ENCODE data around the gene ARMH3.

ARMH3 gene, protein sequence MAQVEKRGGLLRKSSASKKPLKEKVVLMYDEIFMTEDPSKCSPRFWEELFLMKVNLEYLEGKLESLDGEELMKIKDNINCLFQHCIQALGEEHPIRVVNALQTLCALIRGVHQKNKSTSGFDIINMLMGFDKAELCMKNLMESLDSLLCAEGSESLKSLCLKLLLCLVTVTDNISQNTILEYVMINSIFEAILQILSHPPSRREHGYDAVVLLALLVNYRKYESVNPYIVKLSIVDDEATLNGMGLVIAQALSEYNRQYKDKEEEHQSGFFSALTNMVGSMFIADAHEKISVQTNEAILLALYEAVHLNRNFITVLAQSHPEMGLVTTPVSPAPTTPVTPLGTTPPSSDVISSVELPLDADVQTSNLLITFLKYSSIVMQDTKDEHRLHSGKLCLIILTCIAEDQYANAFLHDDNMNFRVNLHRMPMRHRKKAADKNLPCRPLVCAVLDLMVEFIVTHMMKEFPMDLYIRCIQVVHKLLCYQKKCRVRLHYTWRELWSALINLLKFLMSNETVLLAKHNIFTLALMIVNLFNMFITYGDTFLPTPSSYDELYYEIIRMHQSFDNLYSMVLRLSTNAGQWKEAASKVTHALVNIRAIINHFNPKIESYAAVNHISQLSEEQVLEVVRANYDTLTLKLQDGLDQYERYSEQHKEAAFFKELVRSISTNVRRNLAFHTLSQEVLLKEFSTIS
- 28.5 to 40.0 (median 38.9) reads per million in 3 donors for total RNA-seq

DNA sequence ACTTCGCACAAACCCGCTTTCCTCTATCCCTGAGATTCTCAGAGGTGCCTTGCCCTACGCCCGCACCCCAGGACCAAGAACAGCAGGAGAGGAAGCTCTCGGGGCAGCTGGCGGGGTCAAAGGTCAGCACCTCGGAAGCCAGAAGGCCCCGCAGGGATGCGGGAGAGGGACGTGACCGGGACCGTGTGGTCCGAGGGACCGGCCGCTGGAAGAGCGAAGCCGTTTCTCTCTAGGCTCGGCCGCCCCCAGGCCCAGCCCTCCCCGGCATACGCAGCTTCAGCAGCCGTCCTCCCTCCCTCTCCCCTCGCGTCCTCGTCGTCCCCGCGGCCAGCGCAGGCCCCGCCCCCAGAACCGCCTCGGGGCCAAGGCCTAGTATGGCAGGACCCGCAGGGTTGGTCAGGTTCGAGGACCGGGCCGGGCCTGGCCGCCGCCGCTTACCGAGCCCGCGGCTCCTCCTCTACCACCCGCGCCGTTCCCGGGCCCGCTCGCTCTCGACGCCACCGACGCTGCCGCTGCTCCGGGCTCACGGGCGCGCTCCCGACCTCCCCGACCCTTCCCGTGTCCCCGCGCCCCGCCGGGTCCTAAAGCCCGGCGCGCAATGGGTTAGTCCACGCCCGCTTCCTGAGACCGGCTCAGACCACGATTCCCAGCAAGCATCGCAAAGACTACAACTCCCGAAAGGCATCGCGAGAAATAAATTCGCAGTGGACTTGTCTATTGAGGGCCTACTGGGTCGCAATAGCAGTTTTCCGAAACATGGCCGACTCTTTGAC is at the start of gene ARMH3:
Gene ARMH3, minus strand, starts transcription at position 527 of the 773 bp plus-strand sequence. CDS start 16,059 bp downstream, outside the sequence.
- H3K4me3 ChIP-seq (ENCODE audit: insufficient read depth, low read depth, low read length, poor library complexity, severe bottlenecking): peak within 1 kb of the TSS; percentile 85
- no peaks in the 10 kb centered on the region for H3K36me3 ChIP-seq (ENCODE audit: control insufficient read depth, insufficient read depth, low read length)
- peak within 1 kb of the TSS; percentile 88 for H3K27ac ChIP-seq (ENCODE audit: insufficient read depth, low read length, poor library complexity, severe bottlenecking)
- H3K27me3 ChIP-seq (replicated peaks; ENCODE audit: control insufficient read depth, insufficient read depth, low read length, poor library complexity, severe bottlenecking): no peaks in the 10 kb centered on the region
- H3K4me1 ChIP-seq (ENCODE audit: control insufficient read depth, insufficient read depth, low read length, poor library complexity, severe bottlenecking): peaks cover 5% of the 10 kb centered on the region
- DNase-seq: peak; percentile 71 to 79 (median 79)
- no peaks in the 10 kb centered on the region for H3K9me3 ChIP-seq (ENCODE audit: control insufficient read depth, low read length)

DNA sequence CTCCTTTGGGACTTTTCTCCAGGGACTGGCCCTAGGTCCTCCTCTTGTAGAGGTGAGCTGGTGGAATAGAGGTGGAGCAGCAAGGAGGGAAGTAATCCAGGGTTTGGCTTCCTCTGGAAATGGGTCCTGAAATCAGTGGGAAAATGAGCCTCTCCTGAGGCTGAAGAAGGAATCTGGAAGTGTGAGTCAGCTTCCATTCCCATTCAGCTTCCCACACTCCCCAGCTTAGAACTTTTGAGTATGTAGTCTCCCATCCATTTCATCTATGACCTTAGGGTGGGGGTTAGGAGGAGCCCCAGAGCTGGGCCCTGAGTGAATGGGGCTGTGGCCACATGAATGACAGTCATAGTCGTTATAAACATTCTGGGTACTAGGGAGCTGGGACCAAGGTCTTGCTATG is 46.4 kb upstream of the ARMH3 start:
- peaks cover 6% of the 10 kb centered on the region for H3K36me3 ChIP-seq (ENCODE audit: control insufficient read depth, insufficient read depth, low read length)
- H3K4me3 ChIP-seq (ENCODE audit: insufficient read depth, low read depth, low read length, poor library complexity, severe bottlenecking): no peak overlapping the region
- no peak for DNase-seq
- no peak overlapping the region for H3K27ac ChIP-seq (ENCODE audit: insufficient read depth, low read length, poor library complexity, severe bottlenecking)
- H3K9me3 ChIP-seq (ENCODE audit: control insufficient read depth, low read length): no peaks in the 10 kb centered on the region
- no peaks in the 10 kb centered on the region for H3K27me3 ChIP-seq (replicated peaks; ENCODE audit: control insufficient read depth, insufficient read depth, low read length, poor library complexity, severe bottlenecking)
- peaks cover 6% of the 10 kb centered on the region for H3K4me1 ChIP-seq (ENCODE audit: control insufficient read depth, insufficient read depth, low read length, poor library complexity, severe bottlenecking)

DNA sequence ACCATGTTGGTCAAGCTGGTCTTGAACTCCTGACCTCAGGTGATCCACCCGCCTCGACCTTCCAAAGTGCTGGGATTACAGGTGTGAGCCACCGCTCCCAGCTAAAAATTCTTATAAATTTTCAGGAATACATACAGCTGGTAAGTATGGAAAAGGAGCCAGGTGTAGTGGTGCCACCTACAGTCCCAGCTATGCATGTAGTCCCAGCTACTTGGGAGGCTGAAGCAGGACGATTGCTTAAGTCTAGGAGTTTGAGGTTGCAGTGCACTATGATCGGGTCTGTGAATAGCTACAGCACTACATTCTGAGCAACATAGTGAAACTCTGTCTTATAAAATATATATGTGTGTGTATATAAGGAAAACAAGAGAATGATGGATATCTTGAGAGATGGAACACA is 45.2 kb upstream of the ARMH3 start:
- Histone ChIP-seq H3K4me3 (ENCODE audit: insufficient read depth, low read depth, low read length, poor library complexity, severe bottlenecking) (no peak overlapping the region), H3K36me3 (ENCODE audit: control insufficient read depth, insufficient read depth, low read length) (no peaks in the 10 kb centered on the region), H3K4me1 (ENCODE audit: control insufficient read depth, insufficient read depth, low read length, poor library complexity, severe bottlenecking) (peaks cover 6% of the 10 kb centered on the region), H3K27ac (ENCODE audit: insufficient read depth, low read length, poor library complexity, severe bottlenecking) (no peak overlapping the region), H3K9me3 (ENCODE audit: control insufficient read depth, low read length) (no peaks in the 10 kb centered on the region), H3K27me3 (replicated peaks; ENCODE audit: control insufficient read depth, insufficient read depth, low read length, poor library complexity, severe bottlenecking) (no peaks in the 10 kb centered on the region)
- no peak for DNase-seq

DNA sequence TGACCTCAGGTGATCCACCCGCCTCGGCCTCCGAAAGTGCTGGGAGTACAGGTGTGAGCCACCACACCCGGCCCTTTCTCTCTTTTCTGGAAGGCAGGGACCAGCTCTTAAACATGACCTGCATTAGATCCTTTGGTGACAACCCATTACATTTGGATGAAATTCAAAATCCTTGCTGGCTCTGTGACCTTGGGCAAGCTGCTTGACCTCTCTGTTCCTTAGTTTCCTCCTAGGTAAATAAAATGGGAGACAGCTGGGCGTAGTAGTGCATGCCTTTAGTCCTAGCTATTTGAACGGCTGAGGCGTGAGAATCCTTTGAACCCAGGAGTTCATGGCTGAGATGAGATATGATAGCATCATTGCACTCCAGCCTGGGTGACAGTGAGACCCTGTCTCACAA is 40.5 kb upstream of the ARMH3 start:
- DNase-seq: no peak
- Histone ChIP-seq H3K4me3 (ENCODE audit: insufficient read depth, low read depth, low read length, poor library complexity, severe bottlenecking) (no peak overlapping the region), H3K27ac (ENCODE audit: insufficient read depth, low read length, poor library complexity, severe bottlenecking) (no peak overlapping the region), H3K27me3 (replicated peaks; ENCODE audit: control insufficient read depth, insufficient read depth, low read length, poor library complexity, severe bottlenecking) (no peaks in the 10 kb centered on the region), H3K36me3 (ENCODE audit: control insufficient read depth, insufficient read depth, low read length) (no peaks in the 10 kb centered on the region), H3K4me1 (ENCODE audit: control insufficient read depth, insufficient read depth, low read length, poor library complexity, severe bottlenecking) (no peaks in the 10 kb centered on the region), H3K9me3 (ENCODE audit: control insufficient read depth, low read length) (no peaks in the 10 kb centered on the region)

DNA sequence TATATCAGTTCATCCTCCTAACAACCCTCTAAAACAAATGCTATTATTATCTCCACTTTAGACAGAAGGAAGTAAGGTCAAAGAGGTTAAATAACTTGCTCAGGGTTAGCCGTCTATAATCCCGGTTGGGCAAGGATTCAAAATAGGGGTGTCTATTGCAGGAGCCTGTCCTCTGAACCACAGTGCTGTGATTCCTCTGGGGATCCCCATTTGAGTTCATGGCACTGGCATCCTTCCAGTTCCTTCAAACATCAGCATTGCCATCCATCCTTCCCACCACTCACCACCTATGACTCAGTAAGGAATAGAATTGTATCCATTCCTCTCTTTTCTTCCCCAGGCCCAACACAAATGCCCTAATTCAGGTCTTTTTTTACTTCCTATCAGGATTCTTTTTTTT is 34.8 kb upstream of the ARMH3 start:
- no peak overlapping the region for H3K4me3 ChIP-seq (ENCODE audit: insufficient read depth, low read depth, low read length, poor library complexity, severe bottlenecking)
- no peaks in the 10 kb centered on the region for H3K9me3 ChIP-seq (ENCODE audit: control insufficient read depth, low read length)
- no peaks in the 10 kb centered on the region for H3K27me3 ChIP-seq (replicated peaks; ENCODE audit: control insufficient read depth, insufficient read depth, low read length, poor library complexity, severe bottlenecking)
- no peak for DNase-seq
- no peak overlapping the region for H3K27ac ChIP-seq (ENCODE audit: insufficient read depth, low read length, poor library complexity, severe bottlenecking)
- H3K36me3 ChIP-seq (ENCODE audit: control insufficient read depth, insufficient read depth, low read length): no peaks in the 10 kb centered on the region
- no peaks in the 10 kb centered on the region for H3K4me1 ChIP-seq (ENCODE audit: control insufficient read depth, insufficient read depth, low read length, poor library complexity, severe bottlenecking)

DNA sequence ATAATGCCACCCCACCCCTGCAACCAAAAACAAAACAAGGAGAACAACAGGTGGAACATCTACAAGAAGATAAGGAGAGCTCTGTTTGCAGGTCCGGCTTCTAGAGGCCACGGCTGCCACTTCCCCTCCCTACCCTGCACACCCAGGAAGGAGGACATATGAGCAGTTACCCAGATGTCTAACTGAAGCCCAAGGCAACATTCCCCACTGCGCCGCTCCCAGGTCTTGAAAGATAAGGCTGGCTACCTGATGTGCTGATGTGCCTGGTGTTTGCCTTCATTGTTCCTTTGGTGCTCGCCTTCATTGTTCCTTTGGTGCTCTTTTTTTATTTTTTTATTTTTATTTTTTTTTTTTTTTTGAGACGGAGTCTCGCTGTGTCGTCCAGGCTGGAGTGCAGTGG is 30.2 kb upstream of the ARMH3 start:
- H3K27me3 ChIP-seq (replicated peaks; ENCODE audit: control insufficient read depth, insufficient read depth, low read length, poor library complexity, severe bottlenecking): no peaks in the 10 kb centered on the region
- no peak overlapping the region for H3K27ac ChIP-seq (ENCODE audit: insufficient read depth, low read length, poor library complexity, severe bottlenecking)
- DNase-seq: no peak
- H3K4me3 ChIP-seq (ENCODE audit: insufficient read depth, low read depth, low read length, poor library complexity, severe bottlenecking): no peak overlapping the region
- H3K36me3 ChIP-seq (ENCODE audit: control insufficient read depth, insufficient read depth, low read length): no peaks in the 10 kb centered on the region
- no peaks in the 10 kb centered on the region for H3K4me1 ChIP-seq (ENCODE audit: control insufficient read depth, insufficient read depth, low read length, poor library complexity, severe bottlenecking)
- no peaks in the 10 kb centered on the region for H3K9me3 ChIP-seq (ENCODE audit: control insufficient read depth, low read length)

DNA sequence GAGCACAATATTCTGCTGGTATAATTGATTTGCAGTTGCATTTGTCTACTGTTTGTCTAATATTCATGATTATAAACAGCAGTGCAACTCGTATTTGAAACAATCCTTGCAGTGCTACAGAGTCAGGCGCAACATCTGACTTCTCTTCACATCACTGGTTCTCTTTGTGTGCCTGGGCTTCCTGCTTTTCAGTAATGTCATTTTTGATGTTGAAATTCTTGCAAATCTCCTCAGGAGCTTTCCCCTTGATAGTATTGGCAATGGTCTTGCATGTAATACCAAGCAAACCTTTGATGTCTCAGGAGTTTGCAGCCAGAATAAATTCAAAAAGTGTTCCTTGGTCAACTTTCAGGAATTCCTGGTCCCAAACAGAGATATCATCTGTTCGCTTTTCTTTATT is 29.4 kb upstream of the ARMH3 start:
- Histone ChIP-seq H3K27ac (ENCODE audit: insufficient read depth, low read length, poor library complexity, severe bottlenecking) (no peak overlapping the region), H3K36me3 (ENCODE audit: control insufficient read depth, insufficient read depth, low read length) (no peaks in the 10 kb centered on the region), H3K4me3 (ENCODE audit: insufficient read depth, low read depth, low read length, poor library complexity, severe bottlenecking) (no peak overlapping the region), H3K9me3 (ENCODE audit: control insufficient read depth, low read length) (no peaks in the 10 kb centered on the region), H3K27me3 (replicated peaks; ENCODE audit: control insufficient read depth, insufficient read depth, low read length, poor library complexity, severe bottlenecking) (no peaks in the 10 kb centered on the region), H3K4me1 (ENCODE audit: control insufficient read depth, insufficient read depth, low read length, poor library complexity, severe bottlenecking) (no peaks in the 10 kb centered on the region)
- no peak for DNase-seq

- Histone ChIP-seq H3K27ac (ENCODE audit: insufficient read depth, low read length, poor library complexity, severe bottlenecking) (no peak overlapping the region), H3K36me3 (ENCODE audit: control insufficient read depth, insufficient read depth, low read length) (no peaks in the 10 kb centered on the region), H3K27me3 (replicated peaks; ENCODE audit: control insufficient read depth, insufficient read depth, low read length, poor library complexity, severe bottlenecking) (no peaks in the 10 kb centered on the region), H3K9me3 (ENCODE audit: control insufficient read depth, low read length) (no peaks in the 10 kb centered on the region), H3K4me3 (ENCODE audit: insufficient read depth, low read depth, low read length, poor library complexity, severe bottlenecking) (no peak overlapping the region), H3K4me1 (ENCODE audit: control insufficient read depth, insufficient read depth, low read length, poor library complexity, severe bottlenecking) (no peaks in the 10 kb centered on the region)
- no peak for DNase-seq
Observed at GRCh38 chr10:102083541-102083940, 27.6 kb upstream of the ARMH3 start.

- Histone ChIP-seq H3K9me3 (ENCODE audit: control insufficient read depth, low read length) (no peaks in the 10 kb centered on the region), H3K36me3 (ENCODE audit: control insufficient read depth, insufficient read depth, low read length) (peaks cover 7% of the 10 kb centered on the region), H3K27ac (ENCODE audit: insufficient read depth, low read length, poor library complexity, severe bottlenecking) (no peak overlapping the region), H3K27me3 (replicated peaks; ENCODE audit: control insufficient read depth, insufficient read depth, low read length, poor library complexity, severe bottlenecking) (no peaks in the 10 kb centered on the region), H3K4me3 (ENCODE audit: insufficient read depth, low read depth, low read length, poor library complexity, severe bottlenecking) (no peak overlapping the region), H3K4me1 (ENCODE audit: control insufficient read depth, insufficient read depth, low read length, poor library complexity, severe bottlenecking) (no peaks in the 10 kb centered on the region)
- peak; percentile 57 to 70 (median 60) for DNase-seq
Observed at GRCh38 chr10:102072673-102073527, 16.9 kb upstream of the ARMH3 start.
